Progenitor cell of endocrine pancreas (in vitro differentiated cells): Measurements from ENCODE around the gene AICDA. TPM values are rescaled to one million over a fixed set of nuclear protein-coding genes. Genes with fewer than 3 reads are reported as not detected.

Source experiments
- DNase-seq: peaks from one replicate; pipeline ENCODE4 v3.0.0; 2021; ENCODE audit warnings: low spot score; ENCODE audit not compliant: unreplicated experiment
- H3K27ac Mint-ChIP-seq: 2 replicates; pipeline ENCODE4 v1.8.0; 2021; ENCODE audit warnings: mild to moderate bottlenecking, moderate library complexity, mixed read lengths
- H3K27me3 Mint-ChIP-seq: 2 replicates; pipeline ENCODE4 v1.8.0; 2021; ENCODE audit warnings: mixed read lengths
- H3K36me3 Mint-ChIP-seq: 2 replicates; pipeline ENCODE4 v1.8.0; 2022; ENCODE audit warnings: mixed read lengths; ENCODE audit not compliant: insufficient read depth
- H3K4me1 Mint-ChIP-seq: 2 replicates; pipeline ENCODE4 v1.8.0; 2021; ENCODE audit warnings: low read depth, mixed read lengths
- H3K4me3 Mint-ChIP-seq: 2 replicates; pipeline ENCODE4 v1.8.0; 2021; ENCODE audit warnings: low read depth, mild to moderate bottlenecking, moderate library complexity, mixed read lengths
- H3K9me3 Mint-ChIP-seq: 2 replicates; pipeline ENCODE4 v1.8.0; 2021; ENCODE audit warnings: low read depth, mixed read lengths
- CTCF ChIP-seq: fragments of 200-600 bp; sonication (generic); IDR thresholded peaks from one replicate; pipeline ENCODE4 v1.5.0; 2021; ENCODE audit warnings: antibody characterized with exemption, mild to moderate bottlenecking; ENCODE audit not compliant: unreplicated experiment
- total RNA-seq: library from RNA; stranded (reverse); gene quantifications from 2 replicates; pipeline ENCODE4 v1.2.1, GENCODE V29; 2021

The AICDA gene
- total RNA-seq, 1 donor from 2014 or later: not detected

GRCh38 chr12:8564656-8565055 lies 48.0 kb downstream of the AICDA start:
- Mint-ChIP-seq H3K27ac (no peak overlapping the region), H3K4me3 (no peak overlapping the region), H3K4me1 (peaks cover 13% of the 10 kb centered on the region), H3K9me3 (peaks cover 13% of the 10 kb centered on the region), H3K27me3 (peaks cover 72% of the 10 kb centered on the region), H3K36me3 (no peaks in the 10 kb centered on the region)
- no peak for TF ChIP-seq CTCF
- no peak for DNase-seq

- Mint-ChIP-seq H3K27ac (no peak overlapping the region), H3K36me3 (no peaks in the 10 kb centered on the region), H3K9me3 (peaks cover 10% of the 10 kb centered on the region), H3K27me3 (peaks cover 68% of the 10 kb centered on the region), H3K4me3 (no peak overlapping the region), H3K4me1 (peaks cover 16% of the 10 kb centered on the region)
- no peak for DNase-seq
- no peak for TF ChIP-seq CTCF
These were observed 49.3 kb downstream of the AICDA start for GRCh38 chr12:8563356-8563755.

GRCh38 chr12:8562310-8562709 lies 50.3 kb downstream of the AICDA start:
- no peak for DNase-seq
- Mint-ChIP-seq H3K4me3 (no peak overlapping the region), H3K27ac (no peak overlapping the region), H3K9me3 (peaks cover 10% of the 10 kb centered on the region), H3K36me3 (no peaks in the 10 kb centered on the region), H3K27me3 (peaks cover 75% of the 10 kb centered on the region), H3K4me1 (peaks cover 16% of the 10 kb centered on the region)
- TF ChIP-seq CTCF: peak; percentile 33

- Mint-ChIP-seq H3K4me1 (peaks cover 16% of the 10 kb centered on the region), H3K27me3 (peaks cover 77% of the 10 kb centered on the region), H3K9me3 (peaks cover 10% of the 10 kb centered on the region), H3K4me3 (no peak overlapping the region), H3K27ac (peak overlapping the region; percentile 4), H3K36me3 (no peaks in the 10 kb centered on the region)
- TF ChIP-seq CTCF: no peak
- no peak for DNase-seq
These were observed 51.6 kb downstream of the AICDA start for GRCh38 chr12:8561011-8561410.

GRCh38 chr12:8559676-8560075 lies 53.0 kb downstream of the AICDA start:
- no peak overlapping the region for H3K27ac Mint-ChIP-seq
- peaks cover 10% of the 10 kb centered on the region for H3K9me3 Mint-ChIP-seq

More at GRCh38 chr12:8559676-8560075, 53.0 kb downstream of the AICDA start:
- H3K36me3 Mint-ChIP-seq: no peaks in the 10 kb centered on the region
- no peak for TF ChIP-seq CTCF
- H3K4me3 Mint-ChIP-seq: no peak overlapping the region
- H3K27me3 Mint-ChIP-seq: peaks cover 77% of the 10 kb centered on the region
- DNase-seq: no peak
- peaks cover 16% of the 10 kb centered on the region for H3K4me1 Mint-ChIP-seq
